ENCODE results near the gene TUT1.

TUT1 gene

DNA sequence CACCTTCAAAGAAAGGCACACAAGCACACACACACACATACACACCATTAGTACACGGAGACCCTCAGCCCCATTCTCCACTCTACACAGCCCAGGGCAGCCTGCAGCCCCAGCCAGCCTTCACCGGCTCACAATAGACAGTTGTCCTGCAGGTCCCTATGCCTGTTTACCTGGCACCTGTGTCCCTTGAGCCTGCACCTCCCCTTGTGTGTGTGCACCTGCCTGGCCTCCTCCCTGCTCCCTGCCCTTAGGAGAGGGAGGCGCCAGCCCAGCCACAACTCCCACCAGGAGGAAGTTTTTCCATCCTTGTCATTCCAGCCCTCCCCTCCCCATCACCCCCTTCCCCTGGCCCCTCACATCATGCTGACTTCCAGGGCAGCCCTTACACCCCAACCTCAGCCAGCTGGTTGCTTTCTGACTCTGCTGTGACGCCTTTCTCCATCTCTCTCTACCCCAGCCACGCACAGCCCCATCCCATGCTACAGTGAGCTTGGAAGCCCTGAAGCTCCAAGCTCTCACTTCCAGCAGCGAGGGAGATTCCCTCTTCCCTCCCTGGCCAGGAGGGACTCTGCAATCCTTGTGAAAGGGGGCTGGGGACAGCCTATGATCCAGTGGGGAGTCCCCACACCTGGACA lies 49.1 kb downstream of the TUT1 start:
- Histone ChIP-seq H3K4me1 (ENCODE audit: control insufficient read depth in 1 of 2, insufficient read depth in 1 of 2, low read depth in 1 of 2, low read length in 1 of 2) (peaks cover 9 to 21% of the 10 kb centered on the region in 2 experiments), H3K9me3 (no peaks in the 10 kb centered on the region), H3K27ac (no peak overlapping the region), H3K27me3 (peaks cover 61% of the 10 kb centered on the region), H3K36me3 (no peaks in the 10 kb centered on the region), H3K4me3 (ENCODE audit: low read depth in 1 of 2, low read length in 1 of 2) (no peak overlapping the region)
- TF ChIP-seq, protein P1, sequence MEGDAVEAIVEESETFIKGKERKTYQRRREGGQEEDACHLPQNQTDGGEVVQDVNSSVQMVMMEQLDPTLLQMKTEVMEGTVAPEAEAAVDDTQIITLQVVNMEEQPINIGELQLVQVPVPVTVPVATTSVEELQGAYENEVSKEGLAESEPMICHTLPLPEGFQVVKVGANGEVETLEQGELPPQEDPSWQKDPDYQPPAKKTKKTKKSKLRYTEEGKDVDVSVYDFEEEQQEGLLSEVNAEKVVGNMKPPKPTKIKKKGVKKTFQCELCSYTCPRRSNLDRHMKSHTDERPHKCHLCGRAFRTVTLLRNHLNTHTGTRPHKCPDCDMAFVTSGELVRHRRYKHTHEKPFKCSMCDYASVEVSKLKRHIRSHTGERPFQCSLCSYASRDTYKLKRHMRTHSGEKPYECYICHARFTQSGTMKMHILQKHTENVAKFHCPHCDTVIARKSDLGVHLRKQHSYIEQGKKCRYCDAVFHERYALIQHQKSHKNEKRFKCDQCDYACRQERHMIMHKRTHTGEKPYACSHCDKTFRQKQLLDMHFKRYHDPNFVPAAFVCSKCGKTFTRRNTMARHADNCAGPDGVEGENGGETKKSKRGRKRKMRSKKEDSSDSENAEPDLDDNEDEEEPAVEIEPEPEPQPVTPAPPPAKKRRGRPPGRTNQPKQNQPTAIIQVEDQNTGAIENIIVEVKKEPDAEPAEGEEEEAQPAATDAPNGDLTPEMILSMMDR (IDR thresholded peaks at IDR 0.05) = no peak

DNA sequence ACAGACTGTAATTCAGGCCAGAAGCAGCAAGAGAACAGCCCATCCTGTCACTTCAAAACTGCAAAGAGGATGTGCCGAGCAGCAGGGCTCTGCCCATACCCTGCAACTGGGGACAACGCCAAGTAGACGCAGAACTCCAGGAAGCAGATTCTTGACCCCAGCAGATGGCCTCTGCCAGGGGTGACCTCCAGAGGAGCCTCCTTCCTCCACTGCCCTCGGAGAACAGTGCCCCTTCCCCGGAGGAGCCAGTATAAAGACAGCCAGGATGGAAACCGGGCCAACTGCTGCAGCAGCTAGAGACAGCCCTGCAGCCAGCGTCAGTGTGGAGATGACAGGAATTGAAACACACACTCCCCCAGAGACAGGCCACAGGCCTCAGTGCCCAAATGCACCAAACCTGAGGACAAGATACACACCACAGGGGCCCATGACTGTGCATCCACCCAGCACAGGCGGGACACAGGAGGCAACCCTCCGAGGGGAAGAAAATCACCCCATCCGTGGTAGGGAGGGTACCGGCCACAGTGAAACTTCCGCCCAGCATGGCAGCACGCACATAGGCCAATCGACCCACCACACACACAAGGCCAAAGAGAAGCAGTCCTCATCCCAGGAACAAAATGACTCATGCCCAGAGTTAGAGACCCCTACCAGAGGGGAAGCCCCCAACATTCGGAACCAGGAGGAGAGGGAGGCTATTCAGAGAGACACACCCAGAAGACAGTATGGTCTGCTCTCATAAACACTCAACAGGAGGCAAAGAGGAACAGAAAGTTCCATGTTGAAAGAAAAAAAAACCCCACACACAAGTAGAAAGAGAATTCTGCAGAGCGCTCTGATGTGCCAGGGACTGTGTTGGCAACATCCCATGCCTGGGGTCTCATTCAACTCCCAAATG lies 50.3 kb downstream of the TUT1 start:
- Histone ChIP-seq H3K9me3 (no peaks in the 10 kb centered on the region), H3K27ac (no peak overlapping the region), H3K27me3 (peaks cover 49% of the 10 kb centered on the region), H3K4me1 (ENCODE audit: control insufficient read depth in 1 of 2, insufficient read depth in 1 of 2, low read depth in 1 of 2, low read length in 1 of 2) (peaks cover 5 to 13% of the 10 kb centered on the region in 2 experiments), H3K36me3 (no peaks in the 10 kb centered on the region), H3K4me3 (ENCODE audit: low read depth in 1 of 2, low read length in 1 of 2) (no peak overlapping the region)
- TF ChIP-seq, protein P1 (IDR thresholded peaks at IDR 0.05) = no peak

DNA sequence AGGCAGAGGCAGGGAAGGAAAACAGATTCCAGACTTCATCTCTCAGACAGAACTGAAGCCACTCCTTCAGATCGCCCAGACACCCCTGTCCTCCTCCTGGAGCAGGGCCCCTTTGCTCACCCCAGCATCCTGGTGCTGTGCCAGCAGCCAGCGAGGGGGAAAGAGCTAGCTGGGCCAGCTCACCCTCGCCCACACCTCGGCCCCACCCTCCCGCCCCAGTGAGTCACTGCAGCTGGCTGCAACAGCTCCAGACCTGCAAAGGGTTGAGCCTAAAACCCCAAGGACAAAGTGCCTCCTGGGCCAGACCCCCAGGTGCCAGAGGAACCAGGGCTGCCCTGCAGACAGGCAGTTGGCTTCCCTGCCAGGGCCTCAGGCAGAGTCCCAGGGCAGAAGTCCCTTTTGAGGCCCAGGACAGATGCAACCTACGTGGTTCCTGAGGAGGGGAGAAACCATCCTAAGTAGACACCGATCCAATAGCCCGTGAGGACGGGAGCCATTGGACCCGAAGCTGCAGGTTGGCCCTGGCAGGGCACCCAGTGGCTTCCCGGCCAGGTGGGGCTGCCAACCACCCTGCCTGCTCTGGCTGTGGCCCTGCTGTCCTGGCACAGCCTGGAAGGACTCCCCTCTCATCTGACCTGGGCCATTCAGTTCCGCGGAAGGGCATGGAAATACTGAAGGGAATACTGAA lies 51.9 kb downstream of the TUT1 start:
- Histone ChIP-seq H3K27me3 (peaks cover 32% of the 10 kb centered on the region), H3K27ac (no peak overlapping the region), H3K36me3 (no peaks in the 10 kb centered on the region), H3K4me1 (ENCODE audit: control insufficient read depth in 1 of 2, insufficient read depth in 1 of 2, low read depth in 1 of 2, low read length in 1 of 2) (peaks cover 0 to 4% of the 10 kb centered on the region in 2 experiments), H3K4me3 (ENCODE audit: low read depth in 1 of 2, low read length in 1 of 2) (no peak overlapping the region), H3K9me3 (no peaks in the 10 kb centered on the region)
- TF ChIP-seq, protein P1 (IDR thresholded peaks at IDR 0.05) = no peak

DNA sequence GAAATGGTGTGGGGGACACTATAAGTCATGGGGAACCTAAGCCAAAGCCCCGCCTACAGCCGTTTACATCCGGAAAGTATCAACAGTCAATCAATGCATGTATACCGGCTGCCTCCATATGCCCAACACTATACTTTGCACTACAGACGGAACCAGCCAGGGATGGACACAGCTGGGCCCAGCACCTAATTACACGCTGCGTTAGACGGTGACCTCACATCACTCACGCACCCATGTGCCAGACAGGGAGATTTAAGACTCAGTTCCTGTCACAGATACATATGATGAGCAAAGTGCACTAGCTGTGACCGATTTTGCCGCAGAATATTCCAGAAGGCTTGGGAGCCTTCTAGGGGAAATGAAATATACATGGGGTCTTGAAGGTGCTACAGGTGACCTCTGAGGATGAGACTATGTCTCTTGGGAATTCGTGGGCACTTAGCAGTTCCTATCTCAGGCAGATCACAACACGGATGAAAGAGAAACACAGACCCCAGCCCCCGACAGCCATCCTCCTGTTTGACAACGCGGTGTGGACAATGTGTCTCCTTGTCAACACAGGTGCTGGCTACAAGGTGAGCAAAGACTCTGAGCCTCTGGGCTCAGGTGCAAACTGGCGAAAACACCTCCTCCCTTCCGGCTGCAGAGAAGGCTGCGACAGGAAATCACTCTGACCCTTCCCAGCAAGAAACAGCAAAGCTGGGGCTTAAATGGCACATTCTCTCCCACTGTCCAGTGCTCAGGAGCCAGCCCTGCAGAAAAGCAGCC lies 52.7 kb downstream of the TUT1 start:
- H3K36me3 ChIP-seq = no peaks in the 10 kb centered on the region

More for the DNA sequence above, 52.7 kb downstream of the TUT1 start:
- Histone ChIP-seq H3K4me1 (ENCODE audit: control insufficient read depth in 1 of 2, insufficient read depth in 1 of 2, low read depth in 1 of 2, low read length in 1 of 2) (peaks cover 0 to 4% of the 10 kb centered on the region in 2 experiments), H3K9me3 (no peaks in the 10 kb centered on the region), H3K27ac (no peak overlapping the region), H3K4me3 (ENCODE audit: low read depth in 1 of 2, low read length in 1 of 2) (no peak overlapping the region), H3K27me3 (peaks cover 25% of the 10 kb centered on the region)
- TF ChIP-seq, protein P1 (IDR thresholded peaks at IDR 0.05) = no peak

Measured in neutrophil (primary cell).